SK-N-SH (cell line): Measurements from ENCODE around the gene PGM2L1. TPM values are rescaled to one million over a fixed set of nuclear protein-coding genes. Genes with fewer than 3 reads are reported as not detected.

Source experiments
- CTCF ChIA-PET: fragments of 300-600, 350-600 bp; formaldehyde crosslinking; extraction: SDS; loops from one replicate; lab custom pipeline; 2021; lab: Yijun Ruan, JAX
- POLR2A ChIA-PET: fragments of 350-600 bp; sonication (Branson Sonifier 250); formaldehyde crosslinking; extraction: SDS; loops from one replicate; lab custom pipeline; 2020; ENCODE audit warnings: antibody characterized with exemption, inconsistent platforms; lab: Yijun Ruan, JAX
- DNase-seq: peaks from one replicate; pipeline ENCODE4 v3.0.0; 2012
- H2AFZ ChIP-seq: fragments of 200-600 bp; sonication (generic); 2 replicates; pipeline ENCODE4 v1.8.1; 2016; ENCODE audit warnings: antibody characterized with exemption, mild to moderate bottlenecking, low read depth
- H3F3A ChIP-seq: fragments of 200-600 bp; sonication (generic); replicated peaks from 2 replicates; pipeline ENCODE3; 2016; ENCODE audit warnings: antibody characterized with exemption, mild to moderate bottlenecking; ENCODE audit not compliant: insufficient read depth
- H3K27ac ChIP-seq, 2 experiments: fragments of 200-500 bp in 1 of 2; fragments of 200-600 bp in 1 of 2; sonication (Bioruptor generic) in 1 of 2; sonication (generic), shearing (Covaris generic) in 1 of 2; 2 replicates each; pipeline versions ENCODE4 v1.5.1 to v1.6.1; 2014 to 2016; ENCODE audit warnings: low read depth in 2 of 2, inconsistent platforms in 1 of 2, low read length in 1 of 2, mild to moderate bottlenecking in 1 of 2, mixed read lengths in 1 of 2
- H3K27me3 ChIP-seq: fragments of 200-600 bp; sonication (generic), shearing (Covaris generic); 2 replicates; pipeline ENCODE4 v1.6.1; 2016; ENCODE audit warnings: mixed run types; ENCODE audit not compliant: insufficient read depth
- H3K36me3 ChIP-seq, 2 experiments: fragments of 200-500 bp in 1 of 2; fragments of 200-600 bp in 1 of 2; sonication (Bioruptor generic) in 1 of 2; sonication (generic) in 1 of 2; replicated peaks in 1 of 2; 2 replicates each; pipeline versions ENCODE3 to v1.5.1; 2014 to 2016; ENCODE audit warnings: low read length in 1 of 2, mild to moderate bottlenecking in 1 of 2; ENCODE audit not compliant: insufficient read depth in 2 of 2, control insufficient read depth in 1 of 2
- H3K4me1 ChIP-seq, 2 experiments: fragments of 200-500 bp in 1 of 2; fragments of 200-600 bp in 1 of 2; sonication (Bioruptor generic) in 1 of 2; sonication (generic), shearing (Covaris generic) in 1 of 2; 2 replicates each; pipeline versions ENCODE4 v1.5.1 to v1.6.1; 2014 to 2016; ENCODE audit warnings: low read depth in 1 of 2, low read length in 1 of 2, mixed run types in 1 of 2; ENCODE audit not compliant: insufficient read depth in 2 of 2, control insufficient read depth in 1 of 2
- H3K4me2 ChIP-seq: fragments of 200-600 bp; sonication (generic), shearing (Covaris generic); 2 replicates; pipeline ENCODE4 v1.6.1; 2017; ENCODE audit warnings: mixed run types
- H3K4me3 ChIP-seq, 2 experiments: fragments of 200-500 bp in 1 of 2; fragments of 200-600 bp in 1 of 2; sonication (Bioruptor generic) in 1 of 2; sonication (generic), shearing (Covaris generic) in 1 of 2; 2 replicates each; pipeline versions ENCODE4 v1.5.1 to v1.8.1; 2014 to 2016; ENCODE audit warnings: low read depth in 2 of 2, inconsistent platforms in 1 of 2, low read length in 1 of 2, mild to moderate bottlenecking in 1 of 2, mixed read lengths in 1 of 2, moderate library complexity in 1 of 2
- H3K79me2 ChIP-seq: fragments of 200-600 bp; sonication (generic); 2 replicates; pipeline ENCODE4 v1.8.1; 2017; ENCODE audit warnings: mild to moderate bottlenecking; ENCODE audit not compliant: insufficient read depth
- H3K9ac ChIP-seq: fragments of 200-600 bp; sonication (generic); 2 replicates; pipeline ENCODE4 v1.6.1; 2017; ENCODE audit warnings: mixed run types
- H3K9me2 ChIP-seq: fragments of 200-600 bp; sonication (generic); 2 replicates; pipeline ENCODE4 v1.6.1; 2017; ENCODE audit warnings: mixed run types
- H3K9me3 ChIP-seq: fragments of 200-600 bp; sonication (generic); 2 replicates; pipeline ENCODE4 v1.6.1; 2017; ENCODE audit warnings: mixed run types, mild to moderate bottlenecking, moderate library complexity
- H4K20me1 ChIP-seq: fragments of 200-600 bp; sonication (generic); 2 replicates; pipeline ENCODE4 v1.6.1; 2017; ENCODE audit warnings: mild to moderate bottlenecking, mixed run types; ENCODE audit not compliant: insufficient read depth
- CTCF ChIP-seq: fragments of 200-600 bp; sonication (generic); IDR thresholded peaks from 2 replicates; pipeline ENCODE4 v1.6.1; 2017; ENCODE audit warnings: antibody characterized with exemption, mild to moderate bottlenecking, moderate library complexity
- EP300 ChIP-seq, 2 experiments: IDR thresholded peaks; 2 replicates each; pipeline versions ENCODE4 v1.4.0 to v1.6.1; 2012; ENCODE audit warnings: borderline replicate concordance in 1 of 2, low read depth in 1 of 2, low read length in 1 of 2
- EZH2phosphoT487 ChIP-seq: fragments of 200-600 bp; sonication (generic); IDR thresholded peaks from 2 replicates; pipeline ENCODE4 v1.6.1; 2017; ENCODE audit warnings: low read depth, mixed run types, mild to moderate bottlenecking, antibody characterized with exemption, moderate library complexity, borderline replicate concordance
- FOXJ3 ChIP-seq: sonication (generic); formaldehyde crosslinking; IDR thresholded peaks from 2 replicates; pipeline ENCODE4 v1.5.1; 2020; ENCODE audit warnings: mild to moderate bottlenecking, missing genetic modification reagents
- FOXM1 ChIP-seq: IDR thresholded peaks from 2 replicates; pipeline ENCODE4 v1.4.0; 2012; ENCODE audit warnings: low read depth, mild to moderate bottlenecking
- GABPA ChIP-seq: IDR thresholded peaks from 2 replicates; pipeline ENCODE4 v1.4.0; 2012; ENCODE audit warnings: low read depth, mild to moderate bottlenecking
- IRF3 ChIP-seq: fragments of 150-350 bp; IDR thresholded peaks from 2 replicates; pipeline ENCODE4 v1.6.1; 2016; ENCODE audit warnings: mild to moderate bottlenecking, low read depth, low read length
- JUND ChIP-seq: IDR thresholded peaks from 2 replicates; pipeline ENCODE4 v1.4.0; 2012
- NRF1 ChIP-seq: IDR thresholded peaks from 2 replicates; pipeline ENCODE4 v1.6.1; 2012; ENCODE audit warnings: low read depth, mild to moderate bottlenecking, low read length
- RAD21 ChIP-seq: IDR thresholded peaks from 2 replicates; pipeline ENCODE4 v1.6.1; 2012; ENCODE audit warnings: mild to moderate bottlenecking, low read length
- RFX5 ChIP-seq: IDR thresholded peaks from 2 replicates; pipeline ENCODE4 v1.6.1; 2012; ENCODE audit warnings: mild to moderate bottlenecking, improper control_type of control experiment, low read length
- SMC3 ChIP-seq: IDR thresholded peaks from 2 replicates; pipeline ENCODE4 v1.6.1; 2012; ENCODE audit warnings: low read depth, low read length, improper control_type of control experiment
- TCF12 ChIP-seq: IDR thresholded peaks from 2 replicates; pipeline ENCODE4 v1.4.0; 2012
- USF2 ChIP-seq: fragments of 150-350 bp; IDR thresholded peaks from 2 replicates; pipeline ENCODE4 v1.6.1; 2017; ENCODE audit warnings: antibody characterized with exemption, low read length, low read depth, borderline replicate concordance
- WGBS: methylation state at CpG from one replicate; pipeline ENCODE4 v1.1.6; 2017; ENCODE audit warnings: low lambda C conversion rate; 5-methylcytosine and 5-hydroxymethylcytosine counted together
- polyA plus RNA-seq, 3 experiments: library from polyadenylated mRNA; depleted of rRNA; stranded (reverse); fragments of >200 nt; gene quantifications; 2 replicates each; pipeline ENCODE4 v1.2.3, GENCODE V29; 2012
- TF ChIP-seq, protein P1 (sequence below): IDR thresholded peaks from 2 replicates; pipeline ENCODE4 v1.6.1; 2012; ENCODE audit warnings: mild to moderate bottlenecking, low read depth, low read length, moderate library complexity

PGM2L1 gene
- polyA plus RNA-seq, 1 of the 3 experiments (the other 2 are of a cell fraction) = 0.90 TPM

GRCh38 chr11:74326665-74327064 is 71.6 kb downstream of the PGM2L1 start:
- Histone ChIP-seq H3K27ac (no peak overlapping the region), H3K4me3 (no peak overlapping the region), H2AFZ (no peak overlapping the region), H3K36me3 (peaks cover 0 to 4% of the 10 kb centered on the region in 2 experiments), H3K4me1 (peaks cover 9 to 27% of the 10 kb centered on the region in 2 experiments; a peak in 3 of 4 replicates), H3K9ac (no peak overlapping the region), H3K27me3 (no peaks in the 10 kb centered on the region), H3F3A (peaks cover 22% of the 10 kb centered on the region), H3K79me2 (no peaks in the 10 kb centered on the region), H3K9me2 (no peaks in the 10 kb centered on the region), H3K4me2 (peak overlapping the region; percentile 44; the same call in 1 of the 2 replicates), H3K9me3 (no peaks in the 10 kb centered on the region), H4K20me1 (no peaks in the 10 kb centered on the region)
- WGBS = 92% methylated on average over 5 of the region's 5 CpGs
- no peak for TF ChIP-seq RAD21
- TF ChIP-seq GABPA = no peak
- no peak for TF ChIP-seq SMC3
- TF ChIP-seq, protein P1, sequence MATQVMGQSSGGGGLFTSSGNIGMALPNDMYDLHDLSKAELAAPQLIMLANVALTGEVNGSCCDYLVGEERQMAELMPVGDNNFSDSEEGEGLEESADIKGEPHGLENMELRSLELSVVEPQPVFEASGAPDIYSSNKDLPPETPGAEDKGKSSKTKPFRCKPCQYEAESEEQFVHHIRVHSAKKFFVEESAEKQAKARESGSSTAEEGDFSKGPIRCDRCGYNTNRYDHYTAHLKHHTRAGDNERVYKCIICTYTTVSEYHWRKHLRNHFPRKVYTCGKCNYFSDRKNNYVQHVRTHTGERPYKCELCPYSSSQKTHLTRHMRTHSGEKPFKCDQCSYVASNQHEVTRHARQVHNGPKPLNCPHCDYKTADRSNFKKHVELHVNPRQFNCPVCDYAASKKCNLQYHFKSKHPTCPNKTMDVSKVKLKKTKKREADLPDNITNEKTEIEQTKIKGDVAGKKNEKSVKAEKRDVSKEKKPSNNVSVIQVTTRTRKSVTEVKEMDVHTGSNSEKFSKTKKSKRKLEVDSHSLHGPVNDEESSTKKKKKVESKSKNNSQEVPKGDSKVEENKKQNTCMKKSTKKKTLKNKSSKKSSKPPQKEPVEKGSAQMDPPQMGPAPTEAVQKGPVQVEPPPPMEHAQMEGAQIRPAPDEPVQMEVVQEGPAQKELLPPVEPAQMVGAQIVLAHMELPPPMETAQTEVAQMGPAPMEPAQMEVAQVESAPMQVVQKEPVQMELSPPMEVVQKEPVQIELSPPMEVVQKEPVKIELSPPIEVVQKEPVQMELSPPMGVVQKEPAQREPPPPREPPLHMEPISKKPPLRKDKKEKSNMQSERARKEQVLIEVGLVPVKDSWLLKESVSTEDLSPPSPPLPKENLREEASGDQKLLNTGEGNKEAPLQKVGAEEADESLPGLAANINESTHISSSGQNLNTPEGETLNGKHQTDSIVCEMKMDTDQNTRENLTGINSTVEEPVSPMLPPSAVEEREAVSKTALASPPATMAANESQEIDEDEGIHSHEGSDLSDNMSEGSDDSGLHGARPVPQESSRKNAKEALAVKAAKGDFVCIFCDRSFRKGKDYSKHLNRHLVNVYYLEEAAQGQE = no peak
- no peak for TF ChIP-seq FOXM1
- no peak for TF ChIP-seq TCF12
- TF ChIP-seq NRF1 = no peak
- TF ChIP-seq EP300 (IDR thresholded peaks at IDR 0.05; ENCODE audit: borderline replicate concordance in 1 of 2, low read depth in 1 of 2, low read length in 1 of 2) = no peak
- TF ChIP-seq JUND = no peak
- no peak for TF ChIP-seq EZH2phosphoT487
- no peak for TF ChIP-seq USF2
- TF ChIP-seq FOXJ3 (CRISPR knock-in tag) = no peak
- no peak for TF ChIP-seq RFX5
- no peak for TF ChIP-seq IRF3
- no peak for TF ChIP-seq CTCF
- CTCF ChIA-PET = interaction anchor here (0.6 kb wide), 1 partner anchor 56 kb away, joined by 3 read pairs; no protein-coding TSS in a partner anchor
- POLR2A ChIA-PET = no interaction called here
- DNase-seq = no peak
